ENCODE measurements around the gene CKAP4. TPM values are rescaled to one million over a fixed set of nuclear protein-coding genes. Genes with fewer than 3 reads are reported as not detected.

CKAP4 gene
- total and polyA plus RNA-seq, 2 of the 13 experiments (the other 11 are each of a cell fraction or from before 2014, with no cell fraction given), result 39.2 to 70.2 TPM

DNA sequence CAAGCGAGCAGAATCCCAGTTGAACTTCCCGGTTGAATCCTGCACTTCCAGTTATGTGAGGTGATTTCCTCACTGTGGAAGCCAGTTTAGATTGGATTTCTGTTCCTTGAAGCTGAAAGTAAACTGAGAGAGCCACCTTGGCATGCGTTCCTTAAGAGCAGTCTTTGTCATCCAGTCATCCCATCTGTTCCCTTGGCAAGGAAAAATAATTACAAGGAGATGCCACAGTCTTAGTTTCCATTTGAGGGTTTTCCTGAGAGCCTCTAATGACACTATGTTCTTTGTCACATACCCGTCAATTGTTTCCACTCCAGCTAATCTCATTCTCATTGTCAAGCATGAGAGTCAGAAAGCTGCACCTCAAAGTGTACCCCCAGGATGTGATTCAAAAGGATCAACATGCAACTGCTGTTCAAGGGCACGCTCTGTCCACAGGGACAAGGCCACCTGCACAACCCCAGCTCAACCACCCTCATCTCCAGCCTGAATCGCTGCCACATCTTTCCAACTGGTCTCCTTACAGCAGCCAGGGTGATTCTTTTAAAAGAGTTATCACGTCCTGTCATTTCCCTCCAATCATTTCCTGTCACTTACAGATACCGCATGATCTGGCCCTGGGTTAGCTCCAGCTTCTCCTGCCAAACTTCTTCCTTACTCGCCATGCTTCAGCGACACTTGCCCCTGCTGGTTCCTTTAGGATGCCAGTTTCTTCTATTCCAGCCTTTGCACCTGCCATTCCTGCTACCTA lies 36.7 kb upstream of the CKAP4 start (continued):
- TF ChIP-seq, protein P1, sequence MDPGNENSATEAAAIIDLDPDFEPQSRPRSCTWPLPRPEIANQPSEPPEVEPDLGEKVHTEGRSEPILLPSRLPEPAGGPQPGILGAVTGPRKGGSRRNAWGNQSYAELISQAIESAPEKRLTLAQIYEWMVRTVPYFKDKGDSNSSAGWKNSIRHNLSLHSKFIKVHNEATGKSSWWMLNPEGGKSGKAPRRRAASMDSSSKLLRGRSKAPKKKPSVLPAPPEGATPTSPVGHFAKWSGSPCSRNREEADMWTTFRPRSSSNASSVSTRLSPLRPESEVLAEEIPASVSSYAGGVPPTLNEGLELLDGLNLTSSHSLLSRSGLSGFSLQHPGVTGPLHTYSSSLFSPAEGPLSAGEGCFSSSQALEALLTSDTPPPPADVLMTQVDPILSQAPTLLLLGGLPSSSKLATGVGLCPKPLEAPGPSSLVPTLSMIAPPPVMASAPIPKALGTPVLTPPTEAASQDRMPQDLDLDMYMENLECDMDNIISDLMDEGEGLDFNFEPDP (CRISPR knock-in tag; conservative IDR thresholded peaks at IDR 0.05), result no peak
- TF ChIP-seq, protein P2, sequence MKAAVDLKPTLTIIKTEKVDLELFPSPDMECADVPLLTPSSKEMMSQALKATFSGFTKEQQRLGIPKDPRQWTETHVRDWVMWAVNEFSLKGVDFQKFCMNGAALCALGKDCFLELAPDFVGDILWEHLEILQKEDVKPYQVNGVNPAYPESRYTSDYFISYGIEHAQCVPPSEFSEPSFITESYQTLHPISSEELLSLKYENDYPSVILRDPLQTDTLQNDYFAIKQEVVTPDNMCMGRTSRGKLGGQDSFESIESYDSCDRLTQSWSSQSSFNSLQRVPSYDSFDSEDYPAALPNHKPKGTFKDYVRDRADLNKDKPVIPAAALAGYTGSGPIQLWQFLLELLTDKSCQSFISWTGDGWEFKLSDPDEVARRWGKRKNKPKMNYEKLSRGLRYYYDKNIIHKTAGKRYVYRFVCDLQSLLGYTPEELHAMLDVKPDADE (CRISPR knock-in tag; IDR thresholded peaks at IDR 0.05), result no peak
- TF ChIP-seq EP300 (IDR thresholded peaks at IDR 0.05; ENCODE audit: low read depth in 2 of 2, low read length in 2 of 2), result peak; percentile 76 to 94; a peak in 3 of 4 replicates
- peak; percentile 98 for TF ChIP-seq EP300 (CRISPR knock-in tag; IDR thresholded peaks at IDR 0.05; ENCODE audit: borderline replicate concordance)
- TF ChIP-seq NRL (CRISPR knock-in tag; IDR thresholded peaks at IDR 0.05; ENCODE audit: borderline replicate concordance), result 0 out of 2 replicates have a peak, but pooled peaks have one; percentile 53
- TF ChIP-seq, protein P3, sequence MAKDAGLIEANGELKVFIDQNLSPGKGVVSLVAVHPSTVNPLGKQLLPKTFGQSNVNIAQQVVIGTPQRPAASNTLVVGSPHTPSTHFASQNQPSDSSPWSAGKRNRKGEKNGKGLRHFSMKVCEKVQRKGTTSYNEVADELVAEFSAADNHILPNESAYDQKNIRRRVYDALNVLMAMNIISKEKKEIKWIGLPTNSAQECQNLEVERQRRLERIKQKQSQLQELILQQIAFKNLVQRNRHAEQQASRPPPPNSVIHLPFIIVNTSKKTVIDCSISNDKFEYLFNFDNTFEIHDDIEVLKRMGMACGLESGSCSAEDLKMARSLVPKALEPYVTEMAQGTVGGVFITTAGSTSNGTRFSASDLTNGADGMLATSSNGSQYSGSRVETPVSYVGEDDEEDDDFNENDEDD (CRISPR knock-in tag; IDR thresholded peaks at IDR 0.05; ENCODE audit: borderline replicate concordance), result no peak; the same call in 1 of the 2 replicates
- no peak for TF ChIP-seq HNRNPH1 (optimal IDR thresholded peaks at IDR 0.05; ENCODE audit: low read depth, low read length)
- no peak for TF ChIP-seq ZNF33B (CRISPR knock-in tag; IDR thresholded peaks at IDR 0.05)
- TF ChIP-seq ZFX (CRISPR knock-in tag; IDR thresholded peaks at IDR 0.05; ENCODE audit: low read depth), result peak; percentile 41; the same call in 1 of the 2 replicates
- TF ChIP-seq ZSCAN9 (CRISPR knock-in tag; IDR thresholded peaks at IDR 0.05; ENCODE audit: borderline replicate concordance), result peak; percentile 79
- TF ChIP-seq SCMH1 (CRISPR knock-in tag; IDR thresholded peaks at IDR 0.05; ENCODE audit: borderline replicate concordance), result no peak
- TF ChIP-seq ZNF543 (CRISPR knock-in tag; IDR thresholded peaks at IDR 0.05), result no peak
- TF ChIP-seq POLR2G (IDR thresholded peaks at IDR 0.05; ENCODE audit: low read depth, low read length), result no peak
- TF ChIP-seq HNRNPL (IDR thresholded peaks at IDR 0.05; ENCODE audit: low read depth, low read length), result no peak
- TF ChIP-seq, protein P4, sequence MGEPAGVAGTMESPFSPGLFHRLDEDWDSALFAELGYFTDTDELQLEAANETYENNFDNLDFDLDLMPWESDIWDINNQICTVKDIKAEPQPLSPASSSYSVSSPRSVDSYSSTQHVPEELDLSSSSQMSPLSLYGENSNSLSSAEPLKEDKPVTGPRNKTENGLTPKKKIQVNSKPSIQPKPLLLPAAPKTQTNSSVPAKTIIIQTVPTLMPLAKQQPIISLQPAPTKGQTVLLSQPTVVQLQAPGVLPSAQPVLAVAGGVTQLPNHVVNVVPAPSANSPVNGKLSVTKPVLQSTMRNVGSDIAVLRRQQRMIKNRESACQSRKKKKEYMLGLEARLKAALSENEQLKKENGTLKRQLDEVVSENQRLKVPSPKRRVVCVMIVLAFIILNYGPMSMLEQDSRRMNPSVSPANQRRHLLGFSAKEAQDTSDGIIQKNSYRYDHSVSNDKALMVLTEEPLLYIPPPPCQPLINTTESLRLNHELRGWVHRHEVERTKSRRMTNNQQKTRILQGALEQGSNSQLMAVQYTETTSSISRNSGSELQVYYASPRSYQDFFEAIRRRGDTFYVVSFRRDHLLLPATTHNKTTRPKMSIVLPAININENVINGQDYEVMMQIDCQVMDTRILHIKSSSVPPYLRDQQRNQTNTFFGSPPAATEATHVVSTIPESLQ (CRISPR knock-in tag; conservative IDR thresholded peaks at IDR 0.05), result no peak
- TF ChIP-seq, protein P5, sequence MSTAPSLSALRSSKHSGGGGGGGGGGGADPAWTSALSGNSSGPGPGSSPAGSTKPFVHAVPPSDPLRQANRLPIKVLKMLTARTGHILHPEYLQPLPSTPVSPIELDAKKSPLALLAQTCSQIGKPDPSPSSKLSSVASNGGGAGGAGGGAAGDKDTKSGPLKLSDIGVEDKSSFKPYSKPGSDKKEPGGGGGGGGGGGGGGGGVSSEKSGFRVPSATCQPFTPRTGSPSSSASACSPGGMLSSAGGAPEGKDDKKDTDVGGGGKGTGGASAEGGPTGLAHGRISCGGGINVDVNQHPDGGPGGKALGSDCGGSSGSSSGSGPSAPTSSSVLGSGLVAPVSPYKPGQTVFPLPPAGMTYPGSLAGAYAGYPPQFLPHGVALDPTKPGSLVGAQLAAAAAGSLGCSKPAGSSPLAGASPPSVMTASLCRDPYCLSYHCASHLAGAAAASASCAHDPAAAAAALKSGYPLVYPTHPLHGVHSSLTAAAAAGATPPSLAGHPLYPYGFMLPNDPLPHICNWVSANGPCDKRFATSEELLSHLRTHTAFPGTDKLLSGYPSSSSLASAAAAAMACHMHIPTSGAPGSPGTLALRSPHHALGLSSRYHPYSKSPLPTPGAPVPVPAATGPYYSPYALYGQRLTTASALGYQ (CRISPR knock-in tag; IDR thresholded peaks at IDR 0.05), result peak; percentile 73; the same call in 1 of the 2 replicates
- TF ChIP-seq, protein P6, sequence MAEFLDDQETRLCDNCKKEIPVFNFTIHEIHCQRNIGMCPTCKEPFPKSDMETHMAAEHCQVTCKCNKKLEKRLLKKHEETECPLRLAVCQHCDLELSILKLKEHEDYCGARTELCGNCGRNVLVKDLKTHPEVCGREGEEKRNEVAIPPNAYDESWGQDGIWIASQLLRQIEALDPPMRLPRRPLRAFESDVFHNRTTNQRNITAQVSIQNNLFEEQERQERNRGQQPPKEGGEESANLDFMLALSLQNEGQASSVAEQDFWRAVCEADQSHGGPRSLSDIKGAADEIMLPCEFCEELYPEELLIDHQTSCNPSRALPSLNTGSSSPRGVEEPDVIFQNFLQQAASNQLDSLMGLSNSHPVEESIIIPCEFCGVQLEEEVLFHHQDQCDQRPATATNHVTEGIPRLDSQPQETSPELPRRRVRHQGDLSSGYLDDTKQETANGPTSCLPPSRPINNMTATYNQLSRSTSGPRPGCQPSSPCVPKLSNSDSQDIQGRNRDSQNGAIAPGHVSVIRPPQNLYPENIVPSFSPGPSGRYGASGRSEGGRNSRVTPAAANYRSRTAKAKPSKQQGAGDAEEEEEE (CRISPR knock-in tag; IDR thresholded peaks at IDR 0.05; ENCODE audit: borderline replicate concordance), result peak; percentile 64; the same call in 1 of the 2 replicates
- TF ChIP-seq ELF3 (CRISPR knock-in tag; IDR thresholded peaks at IDR 0.05), result peak; percentile 86
- peak; percentile 88 for TF ChIP-seq TCF7 (IDR thresholded peaks at IDR 0.05; ENCODE audit: low read depth)

All from HepG2 (cell line).